OCI-LY3 (cell line): Measurements from ENCODE around the gene PCARE.

Source experiments
- H2AFZ ChIP-seq: fragments of 200-600, 300-600 bp; shearing (Covaris generic); 2 replicates; pipeline ENCODE4 v1.6.0; 2014; ENCODE audit warnings: antibody characterized with exemption, low read depth, low read length
- H3K27ac ChIP-seq: fragments of 200-600, 300-600 bp; sonication (generic); 2 replicates; pipeline ENCODE4 v1.5.1; 2014; ENCODE audit warnings: mild to moderate bottlenecking, low read length, moderate library complexity, mixed read lengths
- H3K27me3 ChIP-seq: fragments of 200-600, 300-600 bp; sonication (generic); 2 replicates; pipeline ENCODE4 v1.6.1; 2014; ENCODE audit warnings: low read depth, low read length, mixed read lengths
- H3K36me3 ChIP-seq: fragments of 200-600, 300-600 bp; sonication (generic); replicated peaks from 2 replicates; pipeline ENCODE3; 2014; ENCODE audit warnings: low read depth, low read length, mixed read lengths
- H3K4me1 ChIP-seq: fragments of 300-600, 200-600 bp; sonication (generic); 2 replicates; pipeline ENCODE4 v1.6.1; 2014; ENCODE audit warnings: low read length, mixed read lengths
- H3K4me2 ChIP-seq: fragments of 200-600, 300-600 bp; sonication (generic); 2 replicates; pipeline ENCODE4 v1.6.1; 2014; ENCODE audit warnings: low read length, mixed read lengths
- H3K4me3 ChIP-seq: fragments of 300-600, 200-600 bp; sonication (generic); 2 replicates; pipeline ENCODE4 v1.5.1; 2014; ENCODE audit warnings: antibody characterized with exemption, mild to moderate bottlenecking, low read length, moderate library complexity
- H3K79me2 ChIP-seq: fragments of 300-600, 200-600 bp; shearing (Covaris generic); 2 replicates; pipeline ENCODE4 v1.6.1; 2014; ENCODE audit warnings: mild to moderate bottlenecking, low read length, mixed read lengths
- H3K9ac ChIP-seq: fragments of 300-600, 200-600 bp; shearing (Covaris generic); 2 replicates; pipeline ENCODE4 v1.6.0; 2014; ENCODE audit warnings: mild to moderate bottlenecking, low read length, moderate library complexity
- H3K9me3 ChIP-seq: fragments of 200-600, 300-600 bp; shearing (Covaris generic); 2 replicates; pipeline ENCODE4 v1.6.1; 2014; ENCODE audit warnings: low read length, mixed read lengths; ENCODE audit not compliant: insufficient read depth
- H4K20me1 ChIP-seq: fragments of 200-600, 300-600 bp; sonication (generic); 2 replicates; pipeline ENCODE4 v1.6.1; 2016; ENCODE audit warnings: low read length, mixed read lengths; ENCODE audit not compliant: insufficient read depth
- EZH2phosphoT487 ChIP-seq: fragments of 200-600 bp; shearing (Covaris generic); IDR thresholded peaks from 2 replicates; pipeline ENCODE4 v1.6.1; 2018; ENCODE audit warnings: antibody characterized with exemption, mixed run types, low read depth
- TF ChIP-seq, protein P1 (sequence below): fragments of 200-600, 300-600 bp; sonication (generic); IDR thresholded peaks from 2 replicates; pipeline ENCODE4 v1.5.1; 2014; ENCODE audit warnings: antibody characterized with exemption, low read length, low read depth

The PCARE gene

DNA sequence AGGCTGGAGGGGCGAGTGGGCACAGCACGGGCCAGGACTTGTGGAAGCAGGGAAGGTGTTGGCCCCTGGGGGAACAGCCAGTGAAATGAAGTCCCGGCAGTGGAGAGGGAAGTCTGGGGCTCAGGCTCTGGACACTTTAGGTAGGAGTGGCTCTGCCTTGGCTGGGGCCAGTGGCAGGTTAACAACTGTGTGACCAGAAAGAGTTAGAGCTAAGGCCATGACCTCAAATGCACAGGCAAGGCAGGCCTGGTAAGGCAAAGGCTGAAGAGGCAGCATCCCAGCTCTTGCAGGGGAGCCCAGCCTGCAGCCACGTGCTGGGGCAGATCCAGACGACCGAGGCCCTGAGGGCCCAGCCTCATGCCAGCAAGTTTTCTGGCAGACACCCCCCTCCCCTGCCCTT lies 21.5 kb downstream of the PCARE start:
- TF ChIP-seq EZH2phosphoT487, result no peak
- TF ChIP-seq, protein P1, sequence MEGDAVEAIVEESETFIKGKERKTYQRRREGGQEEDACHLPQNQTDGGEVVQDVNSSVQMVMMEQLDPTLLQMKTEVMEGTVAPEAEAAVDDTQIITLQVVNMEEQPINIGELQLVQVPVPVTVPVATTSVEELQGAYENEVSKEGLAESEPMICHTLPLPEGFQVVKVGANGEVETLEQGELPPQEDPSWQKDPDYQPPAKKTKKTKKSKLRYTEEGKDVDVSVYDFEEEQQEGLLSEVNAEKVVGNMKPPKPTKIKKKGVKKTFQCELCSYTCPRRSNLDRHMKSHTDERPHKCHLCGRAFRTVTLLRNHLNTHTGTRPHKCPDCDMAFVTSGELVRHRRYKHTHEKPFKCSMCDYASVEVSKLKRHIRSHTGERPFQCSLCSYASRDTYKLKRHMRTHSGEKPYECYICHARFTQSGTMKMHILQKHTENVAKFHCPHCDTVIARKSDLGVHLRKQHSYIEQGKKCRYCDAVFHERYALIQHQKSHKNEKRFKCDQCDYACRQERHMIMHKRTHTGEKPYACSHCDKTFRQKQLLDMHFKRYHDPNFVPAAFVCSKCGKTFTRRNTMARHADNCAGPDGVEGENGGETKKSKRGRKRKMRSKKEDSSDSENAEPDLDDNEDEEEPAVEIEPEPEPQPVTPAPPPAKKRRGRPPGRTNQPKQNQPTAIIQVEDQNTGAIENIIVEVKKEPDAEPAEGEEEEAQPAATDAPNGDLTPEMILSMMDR, result no peak
- Histone ChIP-seq H3K9me3 (no peaks in the 10 kb centered on the region), H4K20me1 (no peaks in the 10 kb centered on the region), H3K4me1 (no peaks in the 10 kb centered on the region), H3K27me3 (no peaks in the 10 kb centered on the region), H3K79me2 (no peaks in the 10 kb centered on the region), H3K9ac (no peak overlapping the region), H3K36me3 (no peaks in the 10 kb centered on the region), H3K4me3 (no peak overlapping the region), H3K4me2 (no peak overlapping the region), H3K27ac (no peak overlapping the region), H2AFZ (no peak overlapping the region)

DNA sequence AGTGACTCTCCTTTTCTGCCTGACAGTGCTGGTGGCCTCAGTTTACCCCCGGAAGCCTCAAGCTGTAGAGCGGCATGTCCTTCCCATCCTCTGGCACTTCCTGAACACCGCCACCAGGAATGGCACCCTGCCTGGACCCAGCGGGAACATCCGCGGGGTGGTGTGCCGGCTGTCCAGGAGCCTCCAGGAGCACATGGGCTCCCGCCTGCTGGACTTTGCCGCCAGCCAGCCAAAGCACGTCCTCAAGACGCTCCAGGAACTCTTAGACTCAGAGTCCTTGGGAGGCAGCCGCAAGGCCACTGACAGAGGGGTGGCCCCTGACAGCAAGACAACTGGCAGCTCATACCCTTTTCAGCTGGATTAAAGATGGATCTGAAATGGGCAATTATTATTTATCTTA lies 22.6 kb downstream of the PCARE start:
- H3K9ac ChIP-seq, result no peak overlapping the region
- H3K79me2 ChIP-seq, result no peaks in the 10 kb centered on the region
- peaks cover 5% of the 10 kb centered on the region; the same call in 1 of the 2 replicates for H3K27me3 ChIP-seq
- no peak overlapping the region for H3K4me3 ChIP-seq
- no peak overlapping the region for H3K4me2 ChIP-seq
- no peaks in the 10 kb centered on the region for H4K20me1 ChIP-seq
- no peaks in the 10 kb centered on the region for H3K36me3 ChIP-seq
- TF ChIP-seq, protein P1, result no peak
- no peak for TF ChIP-seq EZH2phosphoT487
- no peaks in the 10 kb centered on the region for H3K4me1 ChIP-seq
- no peaks in the 10 kb centered on the region for H3K9me3 ChIP-seq
- H3K27ac ChIP-seq, result no peak overlapping the region
- H2AFZ ChIP-seq, result no peak overlapping the region

DNA sequence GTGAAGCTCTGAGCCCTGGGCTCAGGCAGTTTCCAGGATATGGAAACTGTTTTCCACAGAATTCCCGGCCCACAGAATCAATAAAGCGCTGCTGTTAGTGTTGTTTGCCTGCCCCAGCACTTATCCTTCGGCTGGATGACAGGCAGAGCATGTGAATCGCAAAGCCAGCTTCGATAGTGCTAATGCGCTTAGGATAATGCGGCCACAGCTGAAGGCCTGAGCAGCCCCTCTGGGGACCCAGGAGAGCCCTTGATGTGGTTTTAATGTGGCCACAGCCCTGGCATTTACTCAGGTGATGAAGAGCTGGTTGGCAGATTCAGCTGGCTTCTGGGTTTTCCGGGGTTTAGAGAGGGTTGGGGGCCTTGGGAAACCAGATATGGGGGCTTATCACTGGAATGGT lies 23.7 kb downstream of the PCARE start:
- Histone ChIP-seq H3K4me3 (no peak overlapping the region), H4K20me1 (no peaks in the 10 kb centered on the region), H3K36me3 (no peaks in the 10 kb centered on the region), H3K79me2 (no peaks in the 10 kb centered on the region), H3K9me3 (no peaks in the 10 kb centered on the region), H2AFZ (no peak overlapping the region), H3K4me2 (no peak overlapping the region), H3K9ac (no peak overlapping the region), H3K27me3 (peaks cover 11% of the 10 kb centered on the region), H3K27ac (no peak overlapping the region), H3K4me1 (no peaks in the 10 kb centered on the region)
- TF ChIP-seq EZH2phosphoT487, result no peak
- TF ChIP-seq, protein P1, result no peak

DNA sequence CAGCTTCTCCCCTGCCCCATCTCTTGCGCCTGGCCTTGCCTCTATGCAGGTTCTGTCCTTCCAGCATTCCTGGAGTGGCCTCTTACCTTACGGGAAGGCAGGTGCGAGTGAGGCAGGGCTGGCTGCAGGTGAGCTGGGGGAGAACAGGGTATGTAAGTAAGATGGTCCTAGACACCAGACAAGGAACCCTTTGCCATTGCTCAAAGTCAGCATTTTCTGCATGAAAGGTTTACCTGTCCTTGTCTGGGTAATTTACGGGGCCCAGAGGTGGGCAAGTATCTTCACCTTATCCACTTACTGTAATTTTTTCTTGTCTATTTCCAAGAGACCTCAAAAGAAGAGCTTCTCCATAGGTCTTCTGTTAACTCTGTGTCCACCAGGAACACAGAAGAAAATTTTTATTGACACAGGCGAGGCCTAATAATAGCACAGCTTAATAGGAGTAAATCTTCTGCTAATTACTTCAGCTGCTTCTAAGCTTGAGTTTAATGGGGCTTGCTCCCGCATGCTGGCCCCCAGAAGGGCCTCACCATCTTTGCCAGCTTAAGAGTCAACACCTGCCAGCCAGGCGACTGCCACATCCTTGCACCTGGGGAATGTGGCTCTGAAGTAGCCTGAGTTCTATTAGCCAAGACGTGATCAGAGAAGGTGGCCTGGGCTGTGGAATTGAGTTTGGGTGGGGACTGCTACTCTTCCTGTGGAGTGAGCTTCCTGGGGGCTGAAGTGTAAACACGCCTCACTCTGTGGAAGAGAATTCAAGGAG lies 27.1 kb downstream of the PCARE start:
- Histone ChIP-seq H3K4me3 (no peak overlapping the region), H3K4me1 (no peaks in the 10 kb centered on the region), H3K79me2 (no peaks in the 10 kb centered on the region), H3K27me3 (peaks cover 11% of the 10 kb centered on the region), H3K27ac (no peak overlapping the region), H4K20me1 (no peaks in the 10 kb centered on the region), H3K4me2 (no peak overlapping the region), H2AFZ (no peak overlapping the region), H3K9me3 (no peaks in the 10 kb centered on the region), H3K36me3 (no peaks in the 10 kb centered on the region), H3K9ac (no peak overlapping the region)
- TF ChIP-seq, protein P1, result no peak
- TF ChIP-seq EZH2phosphoT487, result no peak
